ENCODE results near the gene DNMT1. TPM values are rescaled to one million over a fixed set of nuclear protein-coding genes. Genes with fewer than 3 reads are reported as not detected.

Gene DNMT1
- total and polyA plus RNA-seq, 4 donors, result 32.8 to 85.7 (median 45.2) TPM

DNA sequence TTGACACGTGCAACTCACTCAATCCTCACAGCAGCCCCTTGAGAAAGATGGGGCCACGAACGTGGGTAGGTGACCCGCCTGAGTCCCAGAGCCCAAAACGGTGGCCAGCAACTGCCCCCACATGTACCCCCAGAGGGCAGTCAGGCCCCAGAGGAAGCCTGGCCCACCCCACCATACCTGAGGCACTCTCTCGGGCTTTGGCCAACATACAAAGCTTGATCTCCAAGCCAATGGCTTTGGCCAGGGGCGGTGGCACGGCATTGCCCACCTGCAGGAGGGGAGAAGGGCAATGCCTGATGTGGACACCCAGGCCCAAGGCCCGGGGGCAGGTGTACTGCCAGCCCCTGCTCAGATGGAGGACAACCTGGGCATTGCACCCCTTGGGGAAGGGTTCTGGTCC lies 60.7 kb downstream of the DNMT1 start:
- Histone ChIP-seq H3K4me3 (no peak overlapping the region), H3K36me3 (ENCODE audit: control insufficient read depth in 4 of 4, insufficient read depth in 4 of 4, low read length in 4 of 4) (peaks cover 7 to 50% (median 37%) of the 10 kb centered on the region in 4 donors), H3K9ac (ENCODE audit: insufficient read depth in 1 of 2, low read length in 2 of 2) (no peak overlapping the region), H3K27me3 (ENCODE audit: control insufficient read depth in 3 of 3, insufficient read depth in 3 of 3, low read length in 2 of 3) (no peaks in the 10 kb centered on the region), H3K4me1 (ENCODE audit: control insufficient read depth in 5 of 5, insufficient read depth in 5 of 5, low read length in 5 of 5) (no peaks in the 10 kb centered on the region), H3K27ac (ENCODE audit: low read depth in 1 of 2, low read length in 1 of 2) (peak overlapping the region in 1 of 2 donors; percentile 6), H3K9me3 (ENCODE audit: control insufficient read depth in 4 of 4, insufficient read depth in 3 of 4, low read length in 3 of 4) (peaks cover 0 to 3% (median 0%) of the 10 kb centered on the region in 4 donors)
- ATAC-seq (ENCODE audit: insufficient read depth, low FRiP score) (no peak), DNase-seq (no peak)
- 88 to 93% methylated on average over 9 of the region's 9 CpGs for WGBS, 2 donors
- TF ChIP-seq, protein P1, sequence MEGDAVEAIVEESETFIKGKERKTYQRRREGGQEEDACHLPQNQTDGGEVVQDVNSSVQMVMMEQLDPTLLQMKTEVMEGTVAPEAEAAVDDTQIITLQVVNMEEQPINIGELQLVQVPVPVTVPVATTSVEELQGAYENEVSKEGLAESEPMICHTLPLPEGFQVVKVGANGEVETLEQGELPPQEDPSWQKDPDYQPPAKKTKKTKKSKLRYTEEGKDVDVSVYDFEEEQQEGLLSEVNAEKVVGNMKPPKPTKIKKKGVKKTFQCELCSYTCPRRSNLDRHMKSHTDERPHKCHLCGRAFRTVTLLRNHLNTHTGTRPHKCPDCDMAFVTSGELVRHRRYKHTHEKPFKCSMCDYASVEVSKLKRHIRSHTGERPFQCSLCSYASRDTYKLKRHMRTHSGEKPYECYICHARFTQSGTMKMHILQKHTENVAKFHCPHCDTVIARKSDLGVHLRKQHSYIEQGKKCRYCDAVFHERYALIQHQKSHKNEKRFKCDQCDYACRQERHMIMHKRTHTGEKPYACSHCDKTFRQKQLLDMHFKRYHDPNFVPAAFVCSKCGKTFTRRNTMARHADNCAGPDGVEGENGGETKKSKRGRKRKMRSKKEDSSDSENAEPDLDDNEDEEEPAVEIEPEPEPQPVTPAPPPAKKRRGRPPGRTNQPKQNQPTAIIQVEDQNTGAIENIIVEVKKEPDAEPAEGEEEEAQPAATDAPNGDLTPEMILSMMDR (IDR thresholded peaks at IDR 0.05; ENCODE audit: control extremely low read depth, extremely low read depth), result no peak

GRCh38 chr19:10133596-10133995 lies 61.2 kb downstream of the DNMT1 start:
- H3K36me3 ChIP-seq (ENCODE audit: control insufficient read depth in 4 of 4, insufficient read depth in 4 of 4, low read length in 4 of 4), result peaks cover 7 to 46% (median 34%) of the 10 kb centered on the region in 4 donors
- ATAC-seq (ENCODE audit: insufficient read depth, low FRiP score), result no peak
- DNase-seq, result no peak

GRCh38 chr19:10132905-10133304 lies 61.8 kb downstream of the DNMT1 start:
- DNase-seq (no peak), ATAC-seq (ENCODE audit: insufficient read depth, low FRiP score) (no peak)
- Histone ChIP-seq H3K9me3 (ENCODE audit: control insufficient read depth in 4 of 4, insufficient read depth in 3 of 4, low read length in 3 of 4) (peaks cover 0 to 3% (median 0%) of the 10 kb centered on the region in 4 donors), H3K4me3 (no peak overlapping the region), H3K36me3 (ENCODE audit: control insufficient read depth in 4 of 4, insufficient read depth in 4 of 4, low read length in 4 of 4) (peaks cover 6 to 39% (median 28%) of the 10 kb centered on the region in 4 donors), H3K27me3 (ENCODE audit: control insufficient read depth in 3 of 3, insufficient read depth in 3 of 3, low read length in 2 of 3) (no peaks in the 10 kb centered on the region), H3K9ac (ENCODE audit: insufficient read depth in 1 of 2, low read length in 2 of 2) (no peak overlapping the region), H3K27ac (ENCODE audit: low read depth in 1 of 2, low read length in 1 of 2) (no peak overlapping the region), H3K4me1 (ENCODE audit: control insufficient read depth in 5 of 5, insufficient read depth in 5 of 5, low read length in 5 of 5) (no peaks in the 10 kb centered on the region)
- TF ChIP-seq, protein P1 (IDR thresholded peaks at IDR 0.05; ENCODE audit: control extremely low read depth, extremely low read depth), result no peak
- 87 to 89% methylated on average over 7 of the region's 7 CpGs for WGBS, 2 donors

More at GRCh38 chr19:10133596-10133995, 61.2 kb downstream of the DNMT1 start:
- Histone ChIP-seq H3K4me1 (ENCODE audit: control insufficient read depth in 5 of 5, insufficient read depth in 5 of 5, low read length in 5 of 5) (no peaks in the 10 kb centered on the region), H3K9me3 (ENCODE audit: control insufficient read depth in 4 of 4, insufficient read depth in 3 of 4, low read length in 3 of 4) (peaks cover 0 to 3% (median 0%) of the 10 kb centered on the region in 4 donors), H3K27ac (ENCODE audit: low read depth in 1 of 2, low read length in 1 of 2) (no peak overlapping the region), H3K27me3 (ENCODE audit: control insufficient read depth in 3 of 3, insufficient read depth in 3 of 3, low read length in 2 of 3) (no peaks in the 10 kb centered on the region), H3K4me3 (no peak overlapping the region), H3K9ac (ENCODE audit: insufficient read depth in 1 of 2, low read length in 2 of 2) (no peak overlapping the region)
- WGBS, 2 donors, result 85 to 86% methylated on average over 11 of the region's 11 CpGs
- TF ChIP-seq, protein P1 (IDR thresholded peaks at IDR 0.05; ENCODE audit: control extremely low read depth, extremely low read depth), result no peak

DNA sequence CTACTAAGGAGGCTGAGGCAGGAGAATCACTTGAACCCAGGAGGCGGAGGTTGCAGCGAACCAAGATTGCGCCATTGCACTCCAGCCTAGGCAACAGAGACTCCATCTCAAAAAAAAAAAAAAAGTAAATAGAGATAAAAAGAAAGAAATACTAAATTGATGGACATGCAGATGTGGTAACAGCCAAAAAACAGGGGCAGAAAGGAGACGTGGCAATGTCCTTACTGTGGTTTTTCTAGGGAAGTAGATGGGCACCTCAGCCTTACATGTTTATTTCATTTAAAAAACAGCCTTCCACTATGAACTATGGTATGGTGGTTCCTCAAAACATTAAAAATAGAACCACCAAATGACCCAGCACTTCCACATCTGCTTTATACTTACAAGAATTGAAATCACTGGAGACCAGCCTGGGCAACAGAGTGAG lies 68.5 kb downstream of the DNMT1 start:
- peak; percentile 34 for ATAC-seq (ENCODE audit: insufficient read depth, low FRiP score)
- H3K9me3 ChIP-seq (ENCODE audit: control insufficient read depth in 4 of 4, insufficient read depth in 3 of 4, low read length in 3 of 4), result peaks cover 0 to 2% (median 0%) of the 10 kb centered on the region in 4 donors
- no peaks in the 10 kb centered on the region for H3K27me3 ChIP-seq (ENCODE audit: control insufficient read depth in 3 of 3, insufficient read depth in 3 of 3, low read length in 2 of 3)
- H3K27ac ChIP-seq (ENCODE audit: low read depth in 1 of 2, low read length in 1 of 2), result no peak overlapping the region
- H3K4me1 ChIP-seq (ENCODE audit: control insufficient read depth in 5 of 5, insufficient read depth in 5 of 5, low read length in 5 of 5), result peaks cover 0 to 3% (median 0%) of the 10 kb centered on the region in 5 donors
- 42 to 72% methylated on average over 4 of the region's 4 CpGs for WGBS, 2 donors
- H3K36me3 ChIP-seq (ENCODE audit: control insufficient read depth in 4 of 4, insufficient read depth in 4 of 4, low read length in 4 of 4), result peaks cover 0 to 5% (median 2%) of the 10 kb centered on the region in 4 donors
- TF ChIP-seq, protein P1 (IDR thresholded peaks at IDR 0.05; ENCODE audit: control extremely low read depth, extremely low read depth), result no peak
- H3K4me3 ChIP-seq, result no peak overlapping the region
- no peak overlapping the region for H3K9ac ChIP-seq (ENCODE audit: insufficient read depth in 1 of 2, low read length in 2 of 2)
- DNase-seq, result no peak

Data from lung (tissue), 12 donors.